GM20000 (cell line): ENCODE results near the gene IL10RB.

Source experiments
- DNase-seq: peaks from one replicate; pipeline ENCODE4 v3.0.0; 2012; ENCODE audit warnings: low spot score
- CTCF ChIP-seq: IDR thresholded peaks from 2 replicates; pipeline ENCODE4 v1.5.1; 2012; ENCODE audit warnings: mild to moderate bottlenecking, control low read depth; ENCODE audit errors: extremely low read depth, missing control alignments

Gene IL10RB

GRCh38 chr21:33268393-33268736 is 2.2 kb downstream of the IL10RB start:
- no peak for DNase-seq

DNA sequence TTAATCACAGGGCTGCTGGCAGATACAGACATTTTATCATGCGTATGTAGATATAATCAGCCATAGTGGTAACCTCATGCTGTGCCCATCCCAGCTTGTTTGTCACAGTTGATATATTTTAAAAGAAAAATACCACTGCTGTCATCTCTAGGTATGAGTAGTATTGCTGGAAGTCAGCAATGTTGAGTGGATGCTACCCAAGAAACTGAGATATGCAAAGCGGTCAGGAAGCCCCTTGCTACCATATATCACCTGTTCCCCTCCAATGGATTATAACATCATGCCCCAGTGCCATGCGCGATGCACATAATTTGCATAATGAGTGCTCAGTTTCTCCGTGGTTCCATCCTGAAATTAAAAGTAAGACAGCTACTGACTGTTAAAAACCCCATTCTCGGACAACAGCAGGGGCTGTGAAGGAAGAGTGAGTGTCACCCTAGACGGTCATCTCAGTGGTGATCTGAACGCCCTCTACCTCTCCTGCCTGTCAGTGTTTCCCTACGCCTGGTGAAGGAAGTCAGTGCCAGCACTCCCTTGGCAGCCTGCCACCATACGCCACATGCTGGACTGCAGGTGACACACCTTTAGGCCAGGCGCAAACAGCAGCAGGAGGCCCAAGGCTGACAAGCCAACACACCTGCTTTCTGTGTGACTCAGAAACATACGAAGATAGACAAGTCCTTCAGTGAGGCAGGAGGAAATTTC is 2.7 kb downstream of the IL10RB start:
- peak; percentile 6 for TF ChIP-seq CTCF
- peak; percentile 70 for DNase-seq

More at GRCh38 chr21:33268393-33268736, 2.2 kb downstream of the IL10RB start:
- no peak for TF ChIP-seq CTCF

DNA sequence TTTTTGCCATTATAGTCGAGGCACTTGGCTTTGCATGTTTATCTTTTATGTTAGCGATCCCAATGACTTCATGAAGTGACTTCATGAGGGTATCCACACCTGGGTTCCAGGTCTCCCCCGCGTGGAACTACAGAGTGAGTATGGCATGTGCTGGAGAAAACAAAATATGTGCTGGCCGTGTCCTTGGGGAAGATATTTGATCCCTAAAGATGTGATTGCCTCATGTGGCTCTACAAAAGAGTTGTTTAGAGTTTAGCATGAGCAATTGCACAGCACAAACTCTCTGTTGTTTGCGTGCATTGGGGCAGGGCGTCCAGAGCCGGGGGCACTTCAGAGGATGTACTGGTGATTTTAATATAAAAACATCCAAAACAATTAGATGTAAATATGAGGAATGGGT is 4.8 kb downstream of the IL10RB start:
- TF ChIP-seq CTCF = no peak

GRCh38 chr21:33273044-33273443 is 6.9 kb downstream of the IL10RB start:
- no peak for DNase-seq
- no peak for TF ChIP-seq CTCF

More for the DNA sequence above, 4.8 kb downstream of the IL10RB start:
- no peak for DNase-seq

- no peak for TF ChIP-seq CTCF
- no peak for DNase-seq
Observed at GRCh38 chr21:33278721-33279120, 12.6 kb downstream of the IL10RB start.

GRCh38 chr21:33279330-33279820 is 13.2 kb downstream of the IL10RB start:
- no peak for TF ChIP-seq CTCF

GRCh38 chr21:33281096-33281652 is 15.0 kb downstream of the IL10RB start:
- no peak for TF ChIP-seq CTCF
- no peak for DNase-seq

More at GRCh38 chr21:33279330-33279820, 13.2 kb downstream of the IL10RB start:
- no peak for DNase-seq
